HUDEP-2 (cell line): ENCODE results near the gene HADHA.

Experiments used
- DNase-seq, 76 experiments: peaks; one replicate each; lab custom pipeline; 2025; ENCODE audit not compliant: unreplicated experiment in 76 of 76; lab: John Stamatoyannopoulos, UW

The HADHA gene

DNA sequence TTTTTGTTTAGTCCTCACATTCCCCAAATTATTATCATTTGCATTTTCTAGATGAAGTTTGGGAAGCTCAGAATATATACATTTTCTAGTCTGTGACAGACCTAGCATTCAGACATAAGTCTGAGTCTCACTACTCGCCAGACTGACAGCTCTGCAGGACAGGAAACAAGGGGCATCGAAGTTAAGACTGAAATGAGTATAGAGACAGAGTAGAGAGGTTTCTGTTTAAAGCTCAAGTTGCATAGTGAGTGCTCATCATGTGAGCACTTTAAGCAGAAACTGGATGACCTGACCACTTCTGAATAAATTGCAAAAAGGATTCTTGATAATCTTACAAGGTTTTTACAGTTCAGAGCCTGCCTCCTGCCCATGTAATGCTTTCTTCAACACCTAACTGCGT, 1.4 kb upstream of the HADHA start:
- DNase-seq, result peak in 1 of 76 experiments; percentile 31

DNA sequence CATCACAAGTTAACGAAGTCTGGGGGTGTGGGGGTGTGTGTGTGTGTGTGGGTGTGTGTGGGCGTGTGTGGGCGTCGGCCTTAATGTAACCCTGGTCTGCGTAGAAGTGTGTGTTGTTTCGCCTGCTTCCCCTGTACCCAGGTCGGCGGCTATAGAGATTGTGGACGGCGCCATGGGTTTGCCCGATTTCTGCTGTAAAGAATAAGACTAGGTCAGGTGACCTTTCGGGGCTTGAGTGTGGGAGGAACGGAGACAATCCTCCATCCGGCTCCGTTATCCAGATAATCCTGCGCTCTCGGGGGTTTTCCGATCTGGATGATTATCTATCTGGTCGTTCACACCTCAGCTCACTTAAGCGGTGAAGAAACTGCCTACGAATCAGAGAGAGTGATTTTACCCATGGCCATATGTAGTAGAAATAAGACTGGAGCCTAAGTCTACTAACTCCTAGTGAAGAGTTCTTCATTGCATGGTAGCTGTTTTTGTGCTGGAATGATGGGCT, 850 bp upstream of the HADHA start:
- peak in 55 of 76 experiments; percentile 10 to 69 (median 42) for DNase-seq

DNA sequence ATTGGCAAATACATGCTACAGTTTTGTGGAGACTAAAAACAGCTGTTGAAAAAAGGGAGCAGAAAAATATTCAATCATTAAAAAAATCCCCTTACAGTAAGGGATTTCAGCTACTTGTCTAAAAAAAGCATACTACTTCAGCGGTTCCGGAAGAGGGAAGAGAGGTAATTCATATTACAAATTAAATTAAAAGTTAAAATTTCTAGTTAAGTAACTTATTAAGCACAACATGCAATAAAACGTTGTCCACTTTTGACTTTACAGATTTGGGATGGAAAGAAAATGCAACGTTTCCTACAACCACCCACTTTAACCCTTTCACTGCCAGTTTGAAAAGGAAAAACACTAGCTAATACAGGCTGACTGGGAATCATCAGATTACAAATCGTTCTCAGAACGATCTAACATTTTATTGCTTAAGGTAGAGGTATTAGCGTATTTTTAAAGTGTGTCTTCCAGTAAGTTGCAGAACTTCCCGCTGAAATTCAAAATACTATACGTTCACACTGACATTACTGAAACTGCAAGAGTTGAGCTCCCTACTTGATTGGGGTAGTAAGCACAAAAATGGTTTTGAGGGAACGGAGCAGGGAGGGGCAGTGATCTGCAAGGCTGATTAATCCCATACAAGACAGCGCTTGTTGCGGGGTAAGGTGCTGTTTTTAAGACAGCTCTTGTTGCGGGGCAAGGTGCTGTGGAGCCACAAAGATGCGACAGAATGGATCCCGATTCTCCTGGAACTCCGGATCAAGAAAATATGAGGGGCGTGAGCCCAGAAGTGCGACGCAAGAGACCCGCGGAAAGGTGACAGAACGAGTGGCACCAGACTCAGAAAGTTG, 743 bp downstream of the HADHA start:
- peak in 40 of 76 experiments; percentile 9 to 72 (median 32) for DNase-seq

DNA sequence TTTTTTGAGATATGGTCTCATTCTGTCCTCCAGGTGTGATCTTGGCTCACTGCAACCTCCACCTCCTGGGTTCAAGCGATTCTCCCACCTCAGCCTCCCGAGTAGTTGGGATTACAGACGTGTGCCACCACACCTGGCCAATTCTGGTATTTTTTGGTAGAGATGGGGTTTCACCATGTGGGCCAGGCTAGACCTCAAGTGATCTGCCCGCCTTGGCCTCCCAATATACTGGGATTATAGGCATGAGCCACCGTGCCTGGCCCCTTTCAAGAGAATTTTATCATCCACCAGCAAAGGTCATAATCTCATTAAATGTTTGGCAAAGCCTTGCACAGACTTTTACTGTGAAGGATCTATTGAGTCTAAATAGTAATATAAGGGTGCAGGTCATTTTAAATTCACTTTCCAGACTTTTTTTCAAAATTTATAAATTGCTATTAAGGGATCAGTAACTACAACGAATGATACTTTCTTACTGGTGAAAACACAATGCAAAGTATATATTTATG, 2.5 kb downstream of the HADHA start:
- peak in 1 of 76 experiments; percentile 10 for DNase-seq

DNA sequence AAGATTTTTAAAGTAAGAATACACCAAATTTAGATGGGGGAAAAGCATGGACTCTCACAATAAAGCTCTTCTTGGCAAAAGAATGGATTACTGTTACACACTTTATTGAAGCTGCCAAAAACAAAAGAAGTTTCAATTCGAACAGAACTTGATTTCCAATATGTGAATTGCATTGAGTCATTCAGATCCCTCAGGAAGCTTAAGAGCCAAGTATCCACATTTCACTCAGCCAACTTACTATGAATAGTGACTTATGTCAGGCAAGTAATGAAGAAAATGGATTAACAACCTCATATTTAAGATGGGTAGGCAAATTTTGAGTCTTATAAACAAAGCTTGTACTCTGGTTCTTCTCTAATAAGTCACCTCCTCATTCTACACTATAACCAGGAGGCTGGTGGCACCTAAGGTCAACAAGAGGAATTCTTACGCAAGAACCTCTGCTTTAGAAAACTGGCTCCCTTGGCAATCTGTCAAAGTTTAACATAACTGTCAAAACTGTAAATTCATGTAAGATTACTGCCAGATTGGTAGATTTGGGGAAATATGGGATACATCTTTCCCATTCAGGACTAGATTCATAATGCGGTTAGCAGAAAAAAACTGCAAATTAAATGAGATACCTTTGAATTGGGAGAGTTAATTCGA, 6.0 kb downstream of the HADHA start:
- no peak for DNase-seq

DNA sequence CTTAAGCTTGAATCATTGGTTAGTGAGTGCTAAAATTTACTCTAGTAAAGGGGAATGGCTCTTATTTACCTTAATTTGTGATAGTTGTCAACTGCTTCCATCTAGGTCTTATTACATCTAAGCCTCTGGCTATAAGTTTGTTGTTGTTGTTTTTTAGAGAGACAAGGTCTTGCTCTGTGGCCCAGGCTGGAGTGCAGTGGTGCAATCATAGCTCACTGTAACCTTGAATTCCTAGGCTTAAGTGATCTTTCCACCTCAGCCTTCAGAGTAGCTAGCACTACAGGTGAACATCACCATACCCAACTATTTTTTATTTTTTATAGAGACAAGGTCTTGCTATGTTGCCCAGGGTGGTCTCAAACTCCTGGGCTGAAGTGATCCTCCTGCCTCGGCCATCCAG, 6.6 kb downstream of the HADHA start:
- DNase-seq, result no peak

DNA sequence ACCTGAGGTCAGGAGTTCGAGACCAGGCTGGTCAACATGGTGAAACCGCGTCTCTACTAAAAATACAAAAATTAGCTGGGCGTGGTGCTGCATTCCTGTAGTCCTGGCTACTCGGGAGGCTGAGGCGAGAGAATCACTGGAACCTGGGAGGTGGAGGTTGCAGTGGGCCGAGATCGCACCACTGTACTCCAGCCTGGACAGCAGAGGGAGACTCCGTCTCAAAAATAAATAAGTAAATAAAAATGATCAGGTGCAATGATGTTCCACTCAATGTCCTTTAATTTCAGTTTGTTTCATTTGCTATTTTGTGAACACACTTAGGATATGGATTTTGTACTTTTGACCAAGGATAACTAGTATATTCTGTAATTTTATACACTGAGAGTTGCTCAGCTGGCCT, 9.3 kb downstream of the HADHA start:
- DNase-seq, result no peak

DNA sequence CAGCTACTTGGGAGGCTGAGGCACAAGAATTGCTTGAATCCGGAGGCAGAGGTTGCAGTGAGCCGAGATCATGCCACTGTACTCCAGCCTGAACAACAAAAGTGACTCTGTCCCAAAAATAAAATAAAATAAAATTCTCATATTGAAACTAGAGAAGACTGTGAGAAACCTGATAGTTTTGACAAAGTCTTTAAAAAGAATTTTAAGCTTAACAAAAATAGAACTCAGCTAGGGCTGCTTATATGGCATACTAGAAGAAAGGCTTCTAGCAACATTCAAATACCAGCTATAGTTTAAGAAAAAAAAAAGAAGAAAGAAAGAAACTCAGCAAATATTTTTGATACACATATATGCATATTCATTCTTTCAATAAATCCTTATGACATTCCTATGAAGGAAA, 13.6 kb downstream of the HADHA start:
- DNase-seq, result no peak

DNA sequence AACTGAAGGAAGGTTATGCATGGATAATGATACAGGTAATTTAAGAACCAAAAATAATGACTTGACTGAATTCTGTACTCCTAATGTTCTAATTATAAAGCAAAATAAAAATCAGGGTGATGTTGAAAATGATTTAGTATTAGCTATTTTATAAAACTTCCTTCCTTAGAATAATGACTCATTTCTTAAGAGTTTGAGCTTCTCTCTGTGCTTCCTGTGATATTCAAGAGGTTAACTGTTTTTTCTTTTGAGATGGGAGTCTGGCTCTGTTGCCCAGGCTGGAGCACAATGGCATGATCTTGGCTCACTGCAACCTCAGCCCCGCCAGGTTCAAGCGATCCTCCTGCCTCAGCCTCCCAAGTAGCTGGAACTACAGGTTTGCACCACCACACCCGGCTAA, 14.8 kb downstream of the HADHA start:
- no peak for DNase-seq

DNA sequence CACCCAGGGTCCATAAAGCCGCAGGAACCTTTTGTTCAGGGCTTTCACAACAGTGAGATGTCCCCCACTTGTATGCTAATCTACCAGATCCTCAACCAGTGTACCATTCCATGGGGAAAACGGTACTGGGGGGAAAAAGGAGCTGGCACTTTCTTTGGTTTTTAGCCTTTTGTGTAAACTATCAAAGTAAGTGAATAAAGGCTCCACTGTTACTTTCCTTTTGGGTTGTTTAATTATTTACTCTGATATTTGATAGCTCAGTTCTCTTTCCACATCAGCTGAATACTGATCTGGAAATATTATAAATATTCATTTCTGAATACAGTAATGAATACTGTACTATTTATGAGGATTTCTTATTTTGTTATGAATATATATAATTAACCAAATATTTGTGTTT, 20.3 kb downstream of the HADHA start:
- DNase-seq, result no peak

DNA sequence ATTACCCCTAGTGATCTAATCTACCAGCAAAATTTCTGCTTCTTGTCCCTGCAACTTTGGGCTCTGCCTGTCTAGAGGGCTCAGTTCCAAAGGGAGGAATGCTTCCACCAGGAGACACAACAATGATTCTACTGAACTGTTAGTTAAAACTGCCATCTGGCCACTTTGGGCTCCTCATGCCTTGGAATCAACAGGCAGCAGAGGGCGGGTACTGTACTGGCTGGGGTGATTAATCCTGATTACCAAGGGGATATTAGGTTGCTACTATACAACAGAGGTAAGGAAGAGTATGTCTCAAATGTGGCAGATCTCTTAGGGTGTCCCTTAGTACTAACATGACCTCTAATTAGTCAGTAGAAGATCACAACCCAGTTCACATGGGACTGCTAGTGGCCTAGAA, 21.4 kb downstream of the HADHA start:
- no peak for DNase-seq

DNA sequence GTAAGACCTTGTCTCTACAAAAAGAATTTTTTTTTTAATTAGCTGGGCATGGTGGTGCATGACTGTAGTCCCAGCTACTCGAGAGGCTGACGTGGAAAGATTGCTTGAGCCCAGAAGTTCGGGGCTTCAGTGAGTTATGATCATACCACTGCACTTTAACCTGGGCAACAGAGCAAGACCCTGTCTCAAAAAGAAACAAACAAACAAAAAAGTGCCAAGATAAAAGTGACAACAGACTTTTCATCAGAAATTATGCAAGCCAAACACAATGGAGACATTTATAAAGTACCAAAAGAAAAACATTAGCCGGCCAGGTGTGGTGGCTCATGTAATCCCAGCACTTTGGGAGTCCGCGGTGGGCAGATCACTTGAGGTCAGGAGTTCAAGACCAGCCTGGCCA, 26.7 kb downstream of the HADHA start:
- DNase-seq, result no peak

DNA sequence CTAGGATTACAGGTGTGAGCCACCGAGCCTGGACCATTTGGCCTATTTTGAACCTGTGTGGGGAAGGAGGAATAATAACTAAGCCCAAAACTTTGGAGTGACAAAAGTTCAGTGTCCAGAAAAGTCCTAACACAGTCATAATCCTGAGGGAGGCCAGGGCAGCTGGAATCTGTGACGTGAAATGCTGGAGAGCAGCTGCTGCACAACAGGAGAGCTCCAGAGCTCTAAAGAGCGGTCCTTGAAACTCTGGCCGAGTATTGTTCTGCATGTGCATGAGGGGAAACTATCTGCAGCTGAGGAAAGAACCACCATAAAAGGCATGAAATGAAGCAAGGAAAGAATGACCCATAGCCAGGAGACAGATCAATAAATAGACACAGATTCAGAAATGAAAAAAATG, 27.8 kb downstream of the HADHA start:
- no peak for DNase-seq

DNA sequence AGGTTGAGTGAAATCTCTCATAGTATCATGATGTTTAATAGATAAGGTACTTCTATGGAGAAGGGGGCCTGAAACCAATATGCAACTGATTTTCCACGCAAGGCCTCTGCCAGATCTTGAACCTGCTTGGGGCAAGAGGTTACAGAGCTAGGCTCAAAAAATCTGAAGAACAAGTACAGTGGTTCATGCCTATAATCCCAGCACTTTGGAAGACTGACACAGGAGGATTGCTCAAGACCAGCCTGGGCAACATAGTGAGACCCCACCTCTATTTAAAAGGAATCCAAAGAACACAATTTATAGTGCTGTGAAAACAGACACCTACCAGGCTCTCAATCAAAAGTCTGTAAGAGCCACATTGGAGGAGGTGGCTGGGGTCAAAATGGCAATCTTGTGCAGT, 28.6 kb downstream of the HADHA start:
- no peak for DNase-seq

DNA sequence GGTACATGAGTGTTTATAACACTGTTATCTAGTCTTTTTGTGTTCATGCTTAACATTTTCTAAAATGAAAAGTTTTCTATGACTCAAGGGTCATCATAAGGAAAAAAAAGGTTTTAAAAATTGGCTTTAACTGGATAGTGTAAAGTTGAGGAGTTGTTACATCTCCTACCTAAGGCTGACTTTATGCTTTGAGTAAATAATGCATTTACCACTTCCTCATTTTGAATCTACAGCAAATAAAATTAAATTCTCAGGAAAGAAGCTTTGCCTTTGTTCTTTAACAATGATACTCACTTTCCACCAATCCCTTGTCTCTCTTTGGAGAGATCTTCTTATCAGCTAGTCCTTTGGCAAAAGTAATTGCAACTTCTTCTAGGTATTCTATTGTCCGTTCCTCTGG, 29.7 kb downstream of the HADHA start:
- no peak for DNase-seq

DNA sequence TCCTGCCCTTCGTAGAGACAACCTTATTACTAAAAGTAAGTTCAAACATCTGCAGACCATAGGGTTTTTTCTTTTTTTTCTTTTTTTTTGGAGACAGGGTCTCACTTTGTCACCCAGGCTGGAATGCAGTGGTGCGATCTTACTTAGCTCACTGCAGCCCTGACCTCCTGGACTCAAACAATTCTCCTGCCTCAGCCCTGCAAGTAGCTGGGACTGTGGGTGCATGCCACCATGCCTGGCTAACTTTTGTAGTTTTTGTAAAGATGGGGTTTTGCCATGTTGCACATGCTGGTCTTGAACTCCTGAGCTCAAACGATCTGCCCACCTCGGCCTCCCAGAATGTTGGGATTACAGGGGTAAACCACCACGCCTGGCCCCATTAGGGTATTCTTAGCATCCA, 32.4 kb downstream of the HADHA start:
- DNase-seq, result no peak

DNA sequence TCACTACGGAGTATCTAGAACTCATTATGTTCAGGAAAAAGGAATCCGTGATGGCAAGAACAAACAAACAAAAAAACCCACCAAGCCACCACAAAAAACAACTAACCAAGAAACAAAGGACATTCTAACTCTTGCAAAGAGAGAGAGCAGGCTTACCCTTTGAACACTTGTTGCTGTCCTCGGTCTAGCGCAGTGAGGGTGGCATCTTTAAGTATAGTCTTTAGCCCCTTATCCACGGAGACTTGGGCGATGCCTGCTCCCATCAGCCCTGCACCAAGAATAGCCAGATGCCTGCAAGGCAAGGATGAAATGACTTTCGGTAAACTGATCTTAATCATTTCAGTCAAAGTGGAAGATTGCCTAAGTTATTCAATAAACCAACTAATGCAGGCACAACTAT, 40.5 kb downstream of the HADHA start:
- DNase-seq, result no peak

DNA sequence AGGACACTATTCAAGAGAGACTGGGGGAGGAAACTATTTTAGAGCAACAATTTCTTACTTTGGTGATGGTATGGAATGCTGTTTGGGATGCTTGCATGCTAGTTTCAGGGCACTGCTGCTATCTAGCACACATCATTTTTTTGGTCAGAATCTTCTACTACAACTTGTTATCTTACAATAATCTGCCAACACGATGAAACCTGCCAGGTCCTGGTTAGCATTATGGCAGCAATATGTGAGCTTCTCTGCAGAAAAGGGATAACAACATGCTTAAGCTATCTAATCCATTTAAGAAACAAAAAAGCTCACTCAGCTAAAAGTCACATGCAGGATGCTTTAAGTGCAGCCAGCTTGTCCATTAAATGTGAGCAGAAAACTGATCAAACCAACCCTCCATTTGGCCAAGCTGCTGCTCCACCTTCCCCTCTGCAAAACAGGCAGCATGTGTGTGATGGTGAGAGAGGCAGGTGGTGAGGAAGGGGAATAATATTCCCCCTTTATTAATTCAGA, 41.4 kb downstream of the HADHA start:
- DNase-seq, result no peak

DNA sequence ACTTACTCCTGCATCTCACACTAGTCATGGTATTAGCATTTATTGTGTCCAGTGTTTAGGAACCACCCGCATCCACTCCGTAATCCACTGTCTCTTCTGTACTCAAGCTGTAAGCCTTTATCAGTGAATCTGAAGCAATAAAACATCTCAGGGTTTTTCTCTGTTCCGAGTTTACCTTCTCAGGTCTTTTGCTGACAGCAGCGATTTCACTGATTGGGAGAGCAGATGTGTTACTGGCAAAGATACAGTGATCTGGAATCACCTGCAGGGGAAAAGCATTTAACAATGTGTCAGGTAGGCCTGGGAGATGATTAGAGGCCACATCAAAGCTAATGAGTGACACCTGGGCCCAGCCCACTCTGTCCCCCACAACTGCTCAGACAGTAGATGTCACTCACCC, 46.9 kb downstream of the HADHA start:
- no peak for DNase-seq

DNA sequence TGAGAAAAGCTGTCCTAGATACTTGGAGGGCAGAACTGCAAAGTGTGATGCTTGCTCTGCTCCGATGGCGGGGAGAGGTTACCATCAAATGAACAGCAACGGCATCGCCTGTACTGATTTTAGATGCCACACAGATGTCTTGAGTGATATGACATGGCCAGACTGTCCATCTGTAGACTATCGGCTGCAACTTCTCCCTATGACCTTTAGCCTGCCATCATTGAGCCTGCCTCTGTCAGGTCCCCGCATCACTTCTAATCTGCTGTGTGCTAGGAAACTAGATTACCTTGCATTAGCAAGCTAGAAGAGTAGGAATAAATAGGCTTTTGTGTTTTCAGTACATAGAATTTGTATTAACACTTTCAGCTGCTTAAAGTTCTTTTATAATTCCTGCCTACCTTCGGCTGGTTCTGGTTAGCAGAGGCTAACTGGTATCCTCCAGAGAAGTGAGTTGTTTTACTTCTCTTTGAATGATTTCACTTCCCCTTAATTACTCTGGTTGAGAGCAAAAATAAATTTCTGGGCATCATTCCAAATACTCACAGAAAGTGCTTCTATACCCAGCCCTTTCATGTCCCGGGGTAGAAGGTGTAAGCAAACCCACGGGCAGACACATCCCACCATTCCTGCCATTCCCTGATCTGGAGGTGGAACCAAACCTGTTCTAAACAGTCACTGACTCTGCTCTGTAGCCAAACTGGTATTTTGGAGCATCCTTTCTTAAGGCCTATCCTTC, 47.6 kb downstream of the HADHA start:
- DNase-seq, result no peak
